GM18909 (cell line): ENCODE measurements around the gene CBX6.
"Not testable (repeated sequence)": the region's sequence is repeated elsewhere in the genome, so short reads cannot be mapped to it uniquely, and the experiment has no call there.

Source experiments
- ATAC-seq: cut with Tn5 transposase; IDR thresholded peaks from one replicate; pipeline ENCODE4 v1.9.1; 2021; ENCODE audit warnings: mild to moderate bottlenecking; ENCODE audit not compliant: unreplicated experiment, poor library complexity

Gene CBX6

GRCh38 chr22:38862375-38863329, 9.4 kb downstream of the CBX6 start:
- ATAC-seq = no peak

- ATAC-seq = no peak
These were observed 10.1 kb downstream of the CBX6 start for GRCh38 chr22:38861927-38862326.

GRCh38 chr22:38861170-38861876, 10.7 kb downstream of the CBX6 start:
- ATAC-seq = no peak

- no peak for ATAC-seq
These were observed 11.5 kb downstream of the CBX6 start for GRCh38 chr22:38860283-38861169.

- ATAC-seq = no peak
These were observed 12.3 kb downstream of the CBX6 start for GRCh38 chr22:38859581-38860282.

GRCh38 chr22:38858492-38858891, 13.5 kb downstream of the CBX6 start:
- ATAC-seq = no peak

- not testable (repeated sequence) for ATAC-seq
These were observed 17.5 kb downstream of the CBX6 start for GRCh38 chr22:38854476-38854875.

GRCh38 chr22:38853883-38854282, 18.1 kb downstream of the CBX6 start:
- not testable (repeated sequence) for ATAC-seq

GRCh38 chr22:38853196-38853651, 18.8 kb downstream of the CBX6 start:
- ATAC-seq = no peak

GRCh38 chr22:38852522-38852921, 19.5 kb downstream of the CBX6 start:
- no peak for ATAC-seq

GRCh38 chr22:38850941-38851849, 20.8 kb downstream of the CBX6 start:
- ATAC-seq = no peak

GRCh38 chr22:38850399-38850798, 21.6 kb downstream of the CBX6 start:
- ATAC-seq = no peak

- no peak for ATAC-seq
These were observed 22.2 kb downstream of the CBX6 start for GRCh38 chr22:38849811-38850210.

GRCh38 chr22:38846412-38846811, 25.6 kb downstream of the CBX6 start:
- no peak for ATAC-seq

GRCh38 chr22:38845004-38845740, 26.8 kb downstream of the CBX6 start:
- no peak for ATAC-seq

- no peak for ATAC-seq
These were observed 27.6 kb downstream of the CBX6 start for GRCh38 chr22:38844315-38845003.

GRCh38 chr22:38843657-38844314, 28.2 kb downstream of the CBX6 start, which contains the start of gene NPTXR:
Gene NPTXR (minus strand): TSS chr22:38844028.
- ATAC-seq = no peak
